Fibroblast of upper back skin (primary cell): ENCODE measurements around the gene EPHA3.

Source experiments
- DNase-seq: peaks from one replicate; pipeline ENCODE4 v3.0.0-alpha.2; 2013

EPHA3 gene

DNA sequence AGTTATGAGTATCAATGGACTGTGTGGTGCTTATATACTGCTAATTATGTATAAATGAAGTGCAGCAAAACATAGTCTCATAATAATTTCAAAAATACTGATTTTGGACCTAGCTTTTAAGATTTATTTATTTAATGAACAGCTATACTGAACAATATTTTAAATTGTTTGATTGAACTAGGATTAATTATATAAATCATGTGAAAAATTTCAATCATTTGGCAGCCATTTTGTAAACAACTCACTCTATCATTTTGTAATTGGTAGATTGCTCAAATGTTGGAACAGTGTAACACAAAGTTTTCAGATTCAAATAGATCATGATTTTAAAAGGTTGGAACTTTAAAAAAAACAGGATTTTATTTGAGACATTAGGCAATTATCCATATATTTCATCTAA lies 47.0 kb downstream of the EPHA3 start:
- DNase-seq = no peak

GRCh38 chr3:89155811-89156210 lies 48.4 kb downstream of the EPHA3 start:
- DNase-seq = no peak

DNA sequence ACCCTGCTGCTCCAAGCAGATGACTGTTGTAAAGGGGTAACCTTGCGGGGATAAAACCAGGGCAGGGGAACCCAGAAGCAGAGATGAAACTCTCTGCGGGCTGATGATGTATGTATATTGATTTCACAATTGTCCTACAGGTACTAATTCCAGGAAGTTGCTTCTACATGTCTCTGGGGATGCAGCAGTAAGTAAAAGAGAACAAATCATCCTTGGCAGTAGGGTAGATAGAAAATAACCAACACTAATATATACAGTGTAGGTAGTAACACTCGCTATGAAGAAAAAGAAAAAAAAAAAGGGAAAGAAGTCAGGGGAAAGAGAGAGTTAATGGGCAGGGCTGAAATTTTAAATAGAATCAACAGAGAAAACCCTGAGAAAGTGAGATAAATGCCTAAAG lies 50.2 kb downstream of the EPHA3 start:
- DNase-seq = no peak

- DNase-seq = no peak
Observed at GRCh38 chr3:89159605-89160004, 52.2 kb downstream of the EPHA3 start.

- no peak for DNase-seq
Observed at GRCh38 chr3:89164774-89165173, 57.4 kb downstream of the EPHA3 start.

- DNase-seq = no peak
Observed at GRCh38 chr3:89165636-89166263, 58.3 kb downstream of the EPHA3 start.

DNA sequence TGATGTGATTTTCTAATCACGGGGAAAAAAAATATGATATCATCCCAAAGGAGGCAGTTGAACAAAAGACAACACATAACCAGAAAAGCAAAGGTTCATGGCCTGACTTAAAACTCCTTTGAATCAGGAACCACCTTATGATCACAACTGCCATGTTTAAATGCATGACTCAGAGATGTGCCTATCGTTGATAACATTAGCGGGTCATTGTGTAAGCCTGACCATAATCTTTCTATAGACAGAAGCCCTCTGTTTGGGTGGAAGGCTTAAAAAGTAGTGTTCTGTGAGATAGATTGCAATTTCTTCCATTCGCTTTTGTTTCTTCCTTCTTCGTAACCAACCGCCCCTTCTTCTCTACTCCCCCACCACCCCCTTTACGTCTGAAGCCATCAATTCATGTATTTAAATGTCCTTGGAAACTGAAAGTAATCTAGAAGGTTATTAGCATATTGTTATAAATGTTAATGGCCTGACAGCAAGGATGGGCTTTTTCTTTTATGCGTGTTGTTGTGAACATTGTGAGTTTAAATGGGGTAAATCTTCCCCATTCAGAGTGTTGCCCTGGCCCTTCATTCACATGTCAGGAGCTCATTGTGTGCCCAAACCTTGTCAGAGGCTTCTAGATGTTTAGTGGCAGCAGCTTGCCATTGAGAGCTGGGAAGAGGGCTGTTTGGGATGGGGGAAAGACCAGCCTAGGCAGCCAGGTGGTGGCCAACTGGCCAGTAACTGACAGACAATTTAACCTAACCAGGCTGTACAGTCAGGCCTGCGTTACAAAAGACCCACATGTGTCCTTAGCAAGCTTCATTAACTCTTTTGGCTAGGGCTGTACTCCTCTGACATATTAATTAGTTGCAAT lies 64.5 kb downstream of the EPHA3 start:
- DNase-seq = no peak

DNA sequence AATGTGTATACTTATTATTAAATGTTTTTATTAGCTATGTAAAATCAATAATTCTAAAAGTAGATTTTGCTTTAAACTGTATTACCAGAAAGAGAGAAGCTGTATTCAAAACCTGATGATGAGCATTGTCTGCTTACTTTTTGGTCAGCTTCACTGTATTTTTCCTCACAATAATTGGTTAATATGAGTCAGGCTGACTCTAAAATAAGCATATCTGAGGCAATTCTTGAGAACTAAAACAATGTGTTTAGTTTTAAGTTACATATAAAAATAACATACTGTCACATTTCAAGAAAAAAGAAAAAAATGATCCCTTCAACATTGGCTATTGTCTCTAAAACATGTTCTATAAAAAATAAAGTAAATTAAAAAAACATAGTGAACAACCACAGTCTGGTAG lies 66.1 kb downstream of the EPHA3 start:
- DNase-seq = peak; percentile 12

DNA sequence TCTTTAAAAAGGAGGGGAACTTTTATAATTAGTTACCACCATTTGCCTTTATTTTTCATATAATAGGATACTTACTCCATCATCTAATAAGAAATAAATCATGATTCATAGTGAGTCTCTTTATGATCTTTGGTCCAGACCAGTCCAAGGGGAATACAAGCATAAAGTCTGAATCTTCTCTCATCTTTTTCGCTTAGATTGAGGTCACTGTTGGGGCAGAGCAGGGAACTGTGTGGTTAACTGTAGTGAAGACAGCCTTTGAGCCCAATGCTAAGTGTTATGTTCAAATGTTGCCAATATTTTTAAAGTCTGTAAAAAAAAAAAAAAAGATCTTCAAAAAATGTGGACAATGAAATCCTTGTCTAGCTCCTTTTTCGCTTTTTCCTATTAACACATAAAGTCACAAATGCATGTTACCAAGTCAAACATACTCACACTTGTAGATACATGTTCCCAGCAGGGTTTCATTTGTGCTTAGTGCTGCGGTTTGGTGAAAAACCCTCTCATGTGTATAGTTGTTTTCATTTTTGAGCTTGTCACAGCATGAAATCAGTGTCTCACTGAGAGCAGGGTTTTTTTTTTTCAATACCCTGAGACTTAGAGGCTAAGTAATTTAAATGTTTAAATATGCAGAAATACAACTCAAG lies 72.1 kb downstream of the EPHA3 start:
- peak; percentile 66 for DNase-seq

- DNase-seq = peak; percentile 8
Observed at GRCh38 chr3:89180334-89180733, 72.9 kb downstream of the EPHA3 start.

- no peak for DNase-seq
Observed at GRCh38 chr3:89182056-89182455, 74.6 kb downstream of the EPHA3 start.

DNA sequence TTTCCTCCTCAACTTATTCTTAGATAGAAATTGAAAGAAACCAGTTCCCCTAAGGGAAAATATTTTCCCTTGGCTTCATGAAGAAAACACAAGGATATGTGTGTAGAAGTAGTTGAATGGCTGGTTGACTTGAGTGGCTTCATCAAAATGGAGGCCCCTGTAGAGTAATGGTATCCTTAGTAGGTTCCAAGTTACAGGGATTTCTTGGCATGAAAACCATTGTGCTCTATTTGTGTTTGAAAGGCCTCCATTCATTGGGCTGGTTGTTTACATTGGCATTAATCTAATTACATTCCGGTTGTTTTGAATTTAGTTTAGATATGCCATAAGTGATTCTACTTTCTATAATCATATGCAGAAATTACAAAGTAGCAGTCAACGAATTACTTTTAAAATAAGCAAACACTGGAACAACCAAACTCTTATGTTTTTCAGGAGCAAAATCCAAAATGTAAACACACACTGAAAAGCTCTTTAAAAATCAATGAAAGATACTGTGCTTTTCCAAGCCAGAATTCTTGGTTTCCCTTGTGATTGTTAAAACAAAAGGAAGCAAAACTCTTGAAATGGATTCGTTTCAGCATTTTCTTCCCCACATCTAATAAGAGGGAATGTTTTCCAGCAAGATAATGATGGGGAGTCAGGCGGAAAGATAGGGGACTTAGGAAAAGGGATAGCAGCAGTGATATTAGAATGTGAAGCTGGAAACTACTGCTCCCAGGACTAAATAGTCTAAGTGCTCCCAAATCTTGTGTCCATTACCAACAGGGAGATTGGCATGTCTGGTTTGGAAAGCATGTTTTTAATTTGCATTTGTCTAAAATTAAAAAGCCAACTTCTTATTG lies 77.0 kb downstream of the EPHA3 start:
- DNase-seq = no peak

DNA sequence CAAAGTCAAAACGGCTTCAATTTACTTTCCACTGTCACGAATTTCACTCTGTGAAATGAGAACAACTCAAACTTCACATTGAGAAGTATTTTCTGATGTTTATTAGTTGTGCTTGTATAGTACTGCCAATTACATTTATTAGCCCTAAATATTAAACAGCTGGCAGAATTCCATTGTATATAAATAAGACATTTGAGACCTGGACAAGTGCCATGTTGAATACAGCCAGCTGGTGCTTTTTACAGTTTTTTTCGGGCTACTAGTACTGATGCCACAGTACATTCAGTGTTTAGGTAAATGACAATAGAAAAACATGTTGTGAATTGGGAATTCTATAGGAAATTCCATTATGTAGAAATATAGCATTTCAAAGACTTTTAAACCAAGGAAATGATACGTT lies 79.0 kb downstream of the EPHA3 start:
- DNase-seq = no peak

DNA sequence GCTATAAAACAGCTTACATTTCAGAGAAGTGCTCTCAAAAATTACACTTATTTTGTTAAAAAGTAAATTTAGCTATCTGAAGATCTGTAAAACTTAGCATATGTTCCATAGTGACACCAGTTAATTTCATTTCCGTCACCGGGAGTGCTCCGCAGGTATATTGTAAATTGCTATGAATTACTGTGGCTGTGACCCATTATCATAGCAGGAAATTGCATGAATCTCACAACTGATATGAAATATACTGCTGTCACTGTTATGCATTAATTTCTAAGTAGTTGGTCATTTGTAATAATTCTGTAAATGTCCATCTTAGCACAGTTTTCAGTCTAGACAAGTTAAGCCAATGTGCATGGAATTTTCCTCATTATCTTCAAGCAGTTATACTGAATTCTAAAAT lies 91.2 kb downstream of the EPHA3 start:
- DNase-seq = no peak

- no peak for DNase-seq
Observed at GRCh38 chr3:89212619-89213018, 105.2 kb downstream of the EPHA3 start.

DNA sequence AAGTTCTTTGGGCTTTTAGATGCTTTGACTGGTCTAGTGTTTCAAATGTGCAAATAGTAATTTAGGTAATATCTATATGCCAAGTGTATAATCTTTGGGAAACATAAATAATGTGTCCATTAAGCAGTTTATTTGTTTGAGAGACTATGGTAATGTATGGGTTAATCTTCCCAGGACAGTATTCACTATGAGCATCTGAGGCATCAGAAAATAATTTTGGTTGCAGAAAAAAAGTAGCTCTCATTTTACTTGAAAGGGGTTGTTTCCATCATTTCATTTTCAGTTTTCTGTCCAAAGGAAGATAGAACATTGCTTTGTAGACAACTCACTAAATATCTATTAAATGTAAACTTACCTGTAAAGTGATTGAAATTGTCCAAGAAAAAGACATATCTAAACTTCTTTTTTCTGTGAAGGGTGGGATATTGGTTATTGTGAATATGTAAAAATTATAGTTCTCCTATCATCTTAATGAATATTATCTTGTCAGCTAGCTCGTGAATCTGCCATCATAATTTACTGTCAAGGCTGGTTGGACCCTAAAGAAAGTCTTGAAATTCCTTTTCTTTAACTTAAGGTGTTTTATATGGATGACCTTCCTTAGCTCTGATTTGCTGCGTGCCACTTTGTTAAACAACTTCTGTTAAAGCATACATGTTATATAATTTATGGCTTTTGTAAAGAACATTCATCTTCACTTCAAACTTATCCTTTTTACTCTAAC lies 108.8 kb downstream of the EPHA3 start:
- peak; percentile 42 for DNase-seq

- no peak for DNase-seq
Observed at GRCh38 chr3:89217148-89217685, 109.8 kb downstream of the EPHA3 start.

DNA sequence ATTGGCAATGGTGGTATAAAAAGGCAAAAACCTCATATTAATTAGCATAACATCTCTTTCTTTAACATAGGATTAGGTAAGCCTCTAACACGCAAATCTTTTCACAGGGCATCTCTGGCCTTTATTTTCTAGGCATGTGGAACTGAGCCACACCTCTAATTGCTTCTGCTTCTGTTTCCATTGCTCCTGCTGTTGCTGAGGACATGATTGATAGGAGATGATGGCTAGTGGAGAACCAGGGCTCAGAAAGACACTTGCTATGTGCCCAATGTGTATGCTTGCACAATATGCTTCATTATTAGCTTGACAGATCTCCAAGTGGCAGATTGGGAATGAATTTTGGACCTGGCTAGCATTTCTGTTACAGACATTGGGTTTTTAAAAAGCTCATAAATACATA lies 114.5 kb downstream of the EPHA3 start:
- DNase-seq = no peak

DNA sequence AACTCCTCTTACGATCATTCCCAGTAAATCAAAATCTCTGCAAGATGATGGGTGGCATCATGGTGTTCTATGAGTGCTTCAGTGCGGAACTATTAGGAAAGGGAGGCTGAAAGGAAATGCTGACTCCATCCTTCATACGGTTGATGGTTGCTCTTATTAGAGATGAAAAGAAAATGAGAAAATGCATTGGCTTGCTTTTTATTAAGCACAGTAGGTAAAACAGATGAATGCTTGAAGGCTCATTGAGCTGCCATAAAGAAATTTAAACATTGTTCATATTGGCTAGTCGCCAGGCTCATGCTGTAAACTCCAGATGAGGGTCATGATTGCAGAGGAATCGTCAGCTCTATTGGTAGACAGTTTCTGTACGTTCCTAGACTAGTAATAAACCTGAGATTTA lies 115.8 kb downstream of the EPHA3 start:
- peak; percentile 40 for DNase-seq

- DNase-seq = no peak
Observed at GRCh38 chr3:89227218-89227617, 119.8 kb downstream of the EPHA3 start.

DNA sequence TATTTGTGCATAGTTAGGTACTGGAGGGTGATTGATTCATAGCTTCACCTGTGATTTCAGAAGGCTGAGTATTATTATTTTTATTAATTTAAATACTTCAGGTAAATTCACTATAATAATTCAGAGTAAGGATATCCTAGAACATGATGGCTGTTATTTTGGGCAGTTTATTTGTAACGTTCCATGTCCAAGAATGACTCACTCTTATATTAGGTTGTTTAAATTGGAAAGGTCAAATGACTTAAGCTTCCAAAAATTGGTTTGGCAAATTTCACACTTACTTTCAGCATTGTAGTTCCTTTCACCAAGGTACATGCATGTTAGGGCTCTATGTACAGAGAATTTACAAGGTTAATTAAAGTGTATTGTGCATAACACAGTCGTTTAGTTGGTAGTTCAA lies 120.2 kb downstream of the EPHA3 start:
- DNase-seq = no peak

- no peak for DNase-seq
Observed at GRCh38 chr3:89232155-89232554, 124.7 kb downstream of the EPHA3 start.
